GM18873 (cell line): ENCODE results near the gene KDM8.

Experiments used
- ATAC-seq: cut with Tn5 transposase; IDR thresholded peaks from one replicate; pipeline ENCODE4 v1.9.1; 2021; ENCODE audit warnings: mild to moderate bottlenecking, moderate library complexity, moderate number of reproducible peaks; ENCODE audit not compliant: unreplicated experiment, low FRiP score

The KDM8 gene

DNA sequence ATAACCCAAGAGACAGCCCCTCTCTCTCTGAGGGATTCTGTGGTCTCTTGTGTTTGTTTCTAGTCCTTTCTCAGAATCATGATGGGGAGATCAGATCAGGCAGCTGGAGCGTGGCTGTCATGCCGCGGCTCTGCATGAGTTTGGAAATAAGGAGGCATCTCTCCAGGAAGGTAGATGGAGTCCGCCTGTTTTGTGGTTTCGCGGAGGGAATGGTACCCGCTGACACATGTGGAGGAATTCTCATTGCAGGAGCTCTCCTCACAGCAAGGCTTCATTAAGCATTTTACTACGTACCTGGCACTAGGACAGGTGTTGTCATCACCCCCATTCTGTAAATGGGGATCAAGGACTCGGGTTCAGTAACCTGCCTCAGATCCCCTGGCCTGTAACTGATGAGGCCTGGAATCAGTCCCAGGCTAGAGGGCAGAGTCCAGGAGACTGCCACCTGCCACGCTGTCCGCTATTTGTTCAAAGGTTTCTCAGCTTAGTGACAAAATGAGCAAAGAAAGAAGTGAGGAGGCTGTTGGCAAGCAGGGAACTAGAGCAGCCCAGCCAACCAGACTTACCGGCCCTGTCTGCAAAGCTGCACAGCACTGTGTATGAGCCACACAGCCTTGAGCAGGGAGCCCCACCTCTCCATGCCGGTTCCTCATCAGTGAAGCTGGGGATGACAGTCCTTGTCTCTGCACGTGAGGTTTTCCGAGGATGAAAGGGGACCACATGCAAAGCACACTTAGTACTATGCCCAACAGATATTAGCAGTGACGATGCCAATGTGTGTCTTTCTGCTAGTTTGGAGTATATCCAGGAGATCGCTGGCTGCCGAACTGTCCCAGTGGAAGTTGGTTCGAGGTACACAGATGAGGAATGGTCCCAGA lies 11.0 kb downstream of the KDM8 start:
- no peak for ATAC-seq

DNA sequence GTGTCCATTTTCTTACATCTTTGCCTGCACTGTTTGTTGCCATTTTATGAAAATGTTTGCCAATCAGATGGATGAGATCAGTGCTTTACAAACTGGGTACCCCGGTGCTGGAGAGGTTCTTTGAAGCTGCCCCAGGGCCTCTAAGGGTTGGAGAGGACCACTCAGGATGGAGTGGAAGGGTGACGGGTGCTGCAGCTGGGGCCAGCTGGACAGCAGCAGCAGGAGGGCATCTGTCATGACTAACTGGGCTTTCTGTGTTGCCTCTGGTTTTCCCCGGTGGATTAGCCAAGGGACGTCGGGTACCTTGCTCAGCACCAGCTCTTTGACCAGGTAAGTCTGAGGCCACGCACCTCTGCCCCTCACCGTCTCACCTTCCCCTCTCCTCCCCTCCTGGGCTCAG lies 12.3 kb downstream of the KDM8 start:
- no peak for ATAC-seq

DNA sequence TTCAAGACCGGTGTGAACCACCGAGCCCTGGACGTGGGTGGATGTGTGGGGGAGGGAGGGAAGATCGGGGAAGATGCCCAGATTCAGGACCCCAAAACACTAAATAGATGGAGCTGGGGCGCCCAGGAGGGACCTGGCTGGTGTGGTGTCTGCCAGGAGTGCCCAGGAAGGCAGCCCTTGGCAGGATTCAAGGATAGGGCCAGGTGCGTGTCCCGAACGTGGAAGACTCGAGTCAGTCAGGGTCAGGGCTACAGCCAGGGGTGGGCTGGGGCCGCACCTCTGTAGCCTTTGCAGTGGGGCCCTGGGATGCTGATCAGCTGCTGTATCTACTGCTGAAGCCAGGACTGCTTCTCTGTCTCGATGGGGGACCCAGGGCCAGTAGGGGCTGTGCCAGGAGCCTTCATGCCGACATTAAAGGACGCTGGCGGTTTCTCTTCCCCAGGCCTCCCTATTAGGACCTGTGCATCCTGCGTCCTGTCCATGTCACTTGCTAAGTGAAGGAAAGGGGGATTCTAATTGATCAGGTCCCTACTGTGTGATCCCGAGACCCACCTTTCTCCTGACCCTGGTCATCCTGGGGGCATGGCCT lies 13.1 kb downstream of the KDM8 start:
- no peak for ATAC-seq

- no peak for ATAC-seq
Measured at GRCh38 chr16:27217256-27217655, 13.9 kb downstream of the KDM8 start.

DNA sequence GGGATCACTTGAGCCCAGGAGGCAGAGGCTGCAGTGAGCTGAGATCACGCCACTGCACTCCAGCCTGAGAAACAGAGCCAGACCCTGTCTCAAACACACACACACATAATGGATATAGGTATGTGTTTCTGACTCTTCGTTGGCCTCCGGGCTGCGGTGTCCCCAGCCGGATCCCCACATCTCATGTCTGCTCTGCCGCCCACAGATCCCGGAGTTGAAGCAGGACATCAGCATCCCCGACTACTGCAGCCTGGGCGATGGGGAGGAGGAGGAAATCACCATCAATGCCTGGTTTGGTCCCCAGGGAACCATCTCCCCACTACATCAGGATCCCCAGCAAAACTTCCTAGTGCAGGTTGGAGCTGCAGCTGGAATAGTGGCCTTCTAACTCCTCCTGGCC lies 15.4 kb downstream of the KDM8 start:
- ATAC-seq: no peak

GRCh38 chr16:27219161-27219560 lies 15.8 kb downstream of the KDM8 start:
- ATAC-seq: no peak

- ATAC-seq: no peak
Measured at GRCh38 chr16:27220120-27220519, 16.8 kb downstream of the KDM8 start.

DNA sequence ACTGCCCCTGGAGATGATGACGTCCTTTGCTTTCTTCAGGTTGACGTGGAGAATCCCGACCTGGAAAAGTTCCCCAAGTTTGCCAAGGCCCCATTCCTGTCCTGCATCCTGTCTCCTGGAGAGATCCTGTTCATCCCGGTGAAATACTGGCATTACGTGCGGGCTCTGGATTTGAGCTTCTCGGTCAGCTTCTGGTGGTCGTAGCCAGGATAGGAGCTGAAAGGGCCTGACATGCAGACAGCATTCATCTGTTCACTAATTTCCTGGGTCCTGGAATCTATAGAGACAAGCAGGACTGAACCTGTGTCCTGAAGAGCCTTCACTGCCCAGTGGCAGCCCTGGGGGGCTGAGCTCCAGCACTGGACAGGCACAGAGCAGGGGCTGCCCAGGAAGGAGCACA lies 17.2 kb downstream of the KDM8 start:
- no peak for ATAC-seq

GRCh38 chr16:27220991-27221390 lies 17.7 kb downstream of the KDM8 start:
- no peak for ATAC-seq

- no peak for ATAC-seq
Measured at GRCh38 chr16:27221576-27222248, 18.4 kb downstream of the KDM8 start.

- ATAC-seq: no peak
Measured at GRCh38 chr16:27222249-27223225, 19.2 kb downstream of the KDM8 start.

DNA sequence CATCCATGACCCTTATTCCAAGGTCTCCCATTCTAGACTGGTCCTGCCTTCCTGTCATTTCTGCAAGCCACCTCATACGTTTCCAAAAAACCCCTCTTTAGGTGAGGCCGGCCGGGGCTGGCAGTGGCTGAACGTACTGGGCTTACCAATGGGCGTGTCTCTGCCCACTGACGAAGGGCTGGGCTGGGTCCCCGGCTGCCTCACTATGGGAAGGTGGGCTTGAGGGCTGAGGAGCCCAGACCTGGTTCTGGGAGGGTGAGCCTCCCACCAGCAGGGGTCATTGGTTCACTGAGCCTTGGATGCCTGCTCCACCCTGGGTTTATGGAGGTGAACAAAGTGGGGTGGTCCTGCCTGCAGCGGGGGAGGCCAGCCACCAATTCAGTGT lies 19.9 kb downstream of the KDM8 start:
- no peak for ATAC-seq

- ATAC-seq: no peak
Measured at GRCh38 chr16:27223701-27224100, 20.4 kb downstream of the KDM8 start.

DNA sequence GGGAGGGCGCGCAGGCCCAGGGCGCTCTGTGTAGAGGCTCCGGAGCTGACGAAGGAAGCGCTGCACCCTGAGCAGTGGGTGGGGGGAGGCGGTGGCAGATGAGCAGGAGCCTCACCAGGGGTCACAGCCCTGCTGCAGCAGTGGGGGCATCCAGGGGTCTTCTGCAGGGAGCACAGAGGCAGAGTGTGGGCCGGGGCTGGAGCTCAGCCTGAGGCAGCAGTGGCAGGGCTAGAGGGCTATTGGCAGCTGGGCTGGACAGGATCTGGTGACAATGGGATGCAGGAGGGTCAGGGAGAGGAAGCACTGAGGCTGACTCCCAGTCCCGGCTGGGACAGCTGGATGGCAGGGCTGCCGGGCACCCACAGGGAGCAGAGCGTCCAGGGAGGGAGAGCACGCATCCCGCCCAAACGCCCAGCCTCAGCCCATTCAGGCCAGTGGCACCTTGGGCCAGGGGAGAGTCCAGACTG lies 21.0 kb downstream of the KDM8 start:
- ATAC-seq: no peak

GRCh38 chr16:27224741-27225300 lies 21.5 kb downstream of the KDM8 start:
- no peak for ATAC-seq

DNA sequence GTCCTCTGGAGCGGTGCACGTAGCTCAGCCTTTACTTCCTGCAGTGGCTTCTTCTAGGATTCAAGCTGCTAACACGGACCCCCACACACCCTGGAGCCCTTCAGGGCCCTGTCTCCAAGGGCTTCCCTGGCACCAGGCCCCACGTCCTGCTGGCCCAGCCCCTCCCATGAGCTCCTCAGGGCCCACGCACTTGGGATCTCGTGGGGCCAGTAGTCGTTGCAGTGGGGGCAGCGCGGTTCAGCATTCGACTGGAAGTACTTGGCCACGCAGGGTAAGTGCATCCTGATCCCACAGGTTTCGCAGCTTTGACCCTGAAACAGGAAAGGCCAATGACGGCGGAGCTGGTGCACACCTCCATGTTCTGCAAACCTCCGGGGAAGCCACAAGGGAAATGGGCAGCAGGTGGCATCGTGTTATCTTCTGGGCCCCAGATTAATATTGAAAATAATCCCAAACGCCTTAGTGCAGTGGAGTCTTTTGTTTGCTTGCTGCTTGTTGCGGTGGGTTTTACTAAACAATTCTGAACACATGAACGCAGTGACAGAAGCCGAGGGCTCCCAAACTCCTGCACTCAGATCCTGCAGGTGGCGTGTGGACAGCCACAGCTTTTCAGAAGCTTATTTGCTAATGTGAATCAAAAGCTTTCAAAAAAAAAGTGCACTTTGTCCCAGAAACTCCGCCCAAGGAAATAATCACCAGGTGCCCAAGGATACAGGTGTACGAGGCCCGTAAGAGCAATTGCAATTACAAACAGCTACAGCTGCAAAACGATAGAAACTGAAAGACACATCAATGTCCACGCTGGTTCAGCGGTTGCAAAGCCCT lies 22.4 kb downstream of the KDM8 start:
- ATAC-seq: no peak

DNA sequence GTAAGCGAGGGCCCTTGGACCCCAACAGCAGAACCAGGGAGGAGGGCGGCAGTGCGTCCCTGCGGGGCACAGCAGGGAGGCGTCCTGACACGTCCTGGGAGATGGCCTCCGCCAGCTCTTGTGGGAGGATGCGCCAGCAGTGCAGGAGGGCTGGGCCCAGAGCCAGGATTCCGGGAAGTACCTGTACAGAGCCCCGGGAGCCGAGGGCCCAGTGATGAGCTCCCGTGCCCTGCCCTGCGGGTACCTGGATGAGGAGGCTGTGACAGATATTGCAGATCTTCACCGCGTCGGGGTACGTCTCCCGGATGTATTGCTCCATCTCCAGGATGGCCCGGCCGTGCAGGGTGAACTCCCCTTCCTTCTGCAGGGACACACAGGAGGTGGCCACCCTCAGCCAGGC lies 23.1 kb downstream of the KDM8 start:
- no peak for ATAC-seq

DNA sequence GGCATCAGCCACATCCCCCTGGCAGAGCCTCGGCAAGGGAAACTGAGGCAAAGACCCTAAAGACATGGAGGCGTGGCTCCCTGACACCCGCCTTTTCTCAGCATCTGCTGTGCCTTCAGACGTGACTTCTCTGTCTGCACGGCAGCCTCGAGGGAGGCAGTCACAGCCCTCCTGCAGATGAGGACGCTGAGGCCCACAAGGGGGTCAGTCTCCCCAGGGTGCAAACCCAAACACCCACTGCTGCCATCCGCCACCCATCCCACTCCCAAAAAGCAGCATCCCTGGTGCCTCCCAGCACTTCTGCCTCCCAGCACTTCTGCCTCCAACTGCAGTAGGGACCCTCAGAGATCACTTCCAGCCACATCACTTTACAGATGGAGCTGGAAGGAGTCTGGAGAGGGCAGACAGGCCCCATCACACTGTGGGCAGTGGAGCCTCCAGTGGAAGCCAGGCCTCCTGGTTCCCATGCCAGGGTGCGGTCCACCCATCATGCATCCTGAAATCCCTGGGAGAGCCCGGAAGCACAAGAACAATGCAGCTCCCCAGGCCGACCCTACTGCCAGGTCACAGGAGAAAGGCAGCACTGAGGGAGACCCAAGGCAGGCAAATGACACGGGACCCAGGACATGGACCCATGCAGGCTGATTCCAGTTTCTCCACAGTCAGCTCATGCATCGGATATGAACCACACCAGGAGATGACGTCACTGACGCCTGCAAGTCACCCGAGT lies 23.8 kb downstream of the KDM8 start:
- no peak for ATAC-seq

- no peak for ATAC-seq
Measured at GRCh38 chr16:27228045-27228444, 24.7 kb downstream of the KDM8 start.
